Nephron progenitor cell (in vitro differentiated cells): ENCODE results near the gene CTDSPL.

ENCODE experiments used
- DNase-seq: peaks from one replicate; pipeline ENCODE4 v3.0.0; 2021
- H3K27ac Mint-ChIP-seq: 2 replicates; pipeline ENCODE4 v1.8.0; 2021; ENCODE audit warnings: mild to moderate bottlenecking, moderate library complexity, mixed read lengths
- H3K27me3 Mint-ChIP-seq: 2 replicates; pipeline ENCODE4 v1.8.0; 2021; ENCODE audit warnings: mild to moderate bottlenecking, low read depth, mixed read lengths; ENCODE audit not compliant: poor library complexity
- H3K36me3 Mint-ChIP-seq: 2 replicates; pipeline ENCODE4 v1.8.0; 2021; ENCODE audit warnings: low read depth, mixed read lengths
- H3K4me1 Mint-ChIP-seq: 2 replicates; pipeline ENCODE4 v1.8.0; 2021; ENCODE audit warnings: mixed read lengths
- H3K4me3 Mint-ChIP-seq: 2 replicates; pipeline ENCODE4 v1.8.0; 2021; ENCODE audit warnings: mild to moderate bottlenecking, moderate library complexity, mixed read lengths
- H3K9me3 Mint-ChIP-seq: 2 replicates; pipeline ENCODE4 v1.8.0; 2021; ENCODE audit warnings: mild to moderate bottlenecking, moderate library complexity, mixed read lengths
- TF ChIP-seq, protein P1 (sequence below): fragments of 200-600 bp; sonication (generic); IDR thresholded peaks from 2 replicates; pipeline ENCODE4 v1.5.0; 2021; ENCODE audit warnings: antibody characterized with exemption

CTDSPL gene

DNA sequence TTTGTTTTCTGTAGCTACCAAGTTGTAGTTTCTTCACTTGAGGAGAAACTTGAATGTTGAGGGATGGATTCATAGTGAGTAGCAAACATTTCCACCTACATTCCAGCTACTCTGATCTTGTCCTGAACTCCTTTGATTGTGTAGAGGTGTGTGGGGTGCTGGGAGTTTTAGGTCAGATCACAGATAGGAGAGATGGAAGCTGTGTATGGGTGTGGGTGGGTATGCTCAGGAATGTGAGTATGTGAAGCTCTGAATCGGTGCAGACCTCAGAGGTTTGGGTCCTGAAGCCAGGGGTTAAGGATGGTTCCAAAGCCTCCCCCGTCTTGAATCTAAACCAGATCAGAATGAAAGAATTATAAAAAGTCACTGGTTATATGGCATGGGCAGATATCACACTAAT, 76.3 kb downstream of the CTDSPL start:
- no peak for DNase-seq
- no peaks in the 10 kb centered on the region for H3K27me3 Mint-ChIP-seq
- no peaks in the 10 kb centered on the region for H3K36me3 Mint-ChIP-seq
- TF ChIP-seq, protein P1, sequence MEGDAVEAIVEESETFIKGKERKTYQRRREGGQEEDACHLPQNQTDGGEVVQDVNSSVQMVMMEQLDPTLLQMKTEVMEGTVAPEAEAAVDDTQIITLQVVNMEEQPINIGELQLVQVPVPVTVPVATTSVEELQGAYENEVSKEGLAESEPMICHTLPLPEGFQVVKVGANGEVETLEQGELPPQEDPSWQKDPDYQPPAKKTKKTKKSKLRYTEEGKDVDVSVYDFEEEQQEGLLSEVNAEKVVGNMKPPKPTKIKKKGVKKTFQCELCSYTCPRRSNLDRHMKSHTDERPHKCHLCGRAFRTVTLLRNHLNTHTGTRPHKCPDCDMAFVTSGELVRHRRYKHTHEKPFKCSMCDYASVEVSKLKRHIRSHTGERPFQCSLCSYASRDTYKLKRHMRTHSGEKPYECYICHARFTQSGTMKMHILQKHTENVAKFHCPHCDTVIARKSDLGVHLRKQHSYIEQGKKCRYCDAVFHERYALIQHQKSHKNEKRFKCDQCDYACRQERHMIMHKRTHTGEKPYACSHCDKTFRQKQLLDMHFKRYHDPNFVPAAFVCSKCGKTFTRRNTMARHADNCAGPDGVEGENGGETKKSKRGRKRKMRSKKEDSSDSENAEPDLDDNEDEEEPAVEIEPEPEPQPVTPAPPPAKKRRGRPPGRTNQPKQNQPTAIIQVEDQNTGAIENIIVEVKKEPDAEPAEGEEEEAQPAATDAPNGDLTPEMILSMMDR, result no peak
- peaks cover 21% of the 10 kb centered on the region for H3K4me1 Mint-ChIP-seq
- no peaks in the 10 kb centered on the region for H3K9me3 Mint-ChIP-seq
- H3K4me3 Mint-ChIP-seq, result no peak overlapping the region
- H3K27ac Mint-ChIP-seq, result no peak overlapping the region

DNA sequence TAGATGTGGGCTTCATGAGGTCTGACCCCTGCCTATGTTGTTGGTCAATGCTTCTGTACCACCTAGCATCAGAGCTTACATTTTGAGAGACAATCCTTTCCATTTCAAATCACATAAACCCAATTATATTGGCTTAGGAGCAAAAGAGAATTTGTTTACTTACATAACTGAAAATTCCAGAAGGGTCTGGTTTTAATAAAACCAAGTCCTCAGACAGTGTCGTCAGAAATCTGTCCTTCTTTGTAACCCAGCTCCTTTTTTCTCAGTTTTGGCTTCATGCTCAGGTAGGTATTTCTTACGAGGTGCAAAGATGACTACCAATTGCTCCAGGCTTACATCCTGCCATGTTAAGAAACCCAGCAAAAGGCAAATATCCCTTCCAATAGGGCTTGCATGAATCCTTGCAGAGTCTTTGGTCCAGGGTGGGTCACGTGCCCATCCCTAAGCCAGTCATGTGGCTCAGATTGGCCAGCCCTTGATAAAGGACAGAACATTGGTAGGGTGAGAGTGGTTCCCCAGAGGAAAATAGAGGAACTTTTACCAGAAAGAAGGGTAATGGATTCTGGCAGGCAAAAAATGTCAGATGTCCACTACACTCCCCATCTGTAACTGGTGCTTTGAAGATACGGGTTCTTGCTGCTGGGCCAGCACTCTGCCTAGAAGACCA, 78.7 kb downstream of the CTDSPL start:
- H3K9me3 Mint-ChIP-seq, result no peaks in the 10 kb centered on the region
- H3K4me3 Mint-ChIP-seq, result no peak overlapping the region
- DNase-seq, result no peak
- TF ChIP-seq, protein P1, result no peak
- H3K27me3 Mint-ChIP-seq, result no peaks in the 10 kb centered on the region
- H3K4me1 Mint-ChIP-seq, result peaks cover 33% of the 10 kb centered on the region
- no peaks in the 10 kb centered on the region for H3K36me3 Mint-ChIP-seq
- no peak overlapping the region for H3K27ac Mint-ChIP-seq

DNA sequence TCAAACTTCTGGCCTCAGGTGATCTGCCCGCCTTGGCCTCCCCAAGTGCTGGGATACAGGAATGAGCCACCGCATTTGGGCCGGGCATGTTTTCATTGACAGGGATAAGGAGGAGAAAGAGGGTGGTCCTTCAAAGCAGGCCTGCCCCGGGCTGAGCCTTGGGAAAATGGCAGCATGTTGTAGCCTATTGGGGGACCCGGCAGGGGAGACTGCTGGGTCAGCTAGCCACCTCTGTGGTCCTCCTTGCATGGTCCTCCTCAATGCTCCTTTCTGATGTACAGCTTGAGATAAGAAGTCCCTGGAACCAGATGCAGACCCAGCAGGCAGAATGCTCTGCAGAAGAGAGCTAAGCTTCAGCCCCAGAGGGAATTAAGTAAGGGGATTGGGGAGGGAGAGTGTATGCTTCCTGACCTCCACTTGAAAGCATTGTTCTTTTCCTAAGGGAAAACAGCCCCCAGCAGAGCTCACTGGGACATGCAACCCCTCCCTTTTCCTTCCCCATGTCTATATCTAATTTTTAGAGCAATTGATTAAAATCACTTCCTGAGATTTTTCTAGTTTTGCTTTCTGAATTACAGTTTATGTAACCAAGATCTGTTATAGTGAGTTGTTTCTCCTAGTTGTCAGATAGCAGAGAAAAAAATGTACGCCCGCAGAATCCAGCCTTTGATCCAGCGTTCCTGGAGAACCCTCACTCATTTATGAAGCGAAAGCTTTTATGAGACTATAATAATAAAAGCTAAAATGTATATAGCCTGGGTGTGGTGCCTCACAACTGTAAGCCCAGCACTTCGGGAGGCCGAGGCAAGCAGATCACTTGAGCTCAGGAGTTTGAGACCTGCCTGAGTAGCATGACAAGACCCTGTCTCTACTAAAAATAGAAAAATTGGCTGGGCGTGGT, 80.2 kb downstream of the CTDSPL start:
- Mint-ChIP-seq H3K36me3 (peaks cover 6% of the 10 kb centered on the region), H3K27me3 (no peaks in the 10 kb centered on the region), H3K4me3 (no peak overlapping the region), H3K4me1 (peaks cover 33% of the 10 kb centered on the region), H3K27ac (no peak overlapping the region), H3K9me3 (no peaks in the 10 kb centered on the region)
- DNase-seq, result no peak
- TF ChIP-seq, protein P1, result no peak

DNA sequence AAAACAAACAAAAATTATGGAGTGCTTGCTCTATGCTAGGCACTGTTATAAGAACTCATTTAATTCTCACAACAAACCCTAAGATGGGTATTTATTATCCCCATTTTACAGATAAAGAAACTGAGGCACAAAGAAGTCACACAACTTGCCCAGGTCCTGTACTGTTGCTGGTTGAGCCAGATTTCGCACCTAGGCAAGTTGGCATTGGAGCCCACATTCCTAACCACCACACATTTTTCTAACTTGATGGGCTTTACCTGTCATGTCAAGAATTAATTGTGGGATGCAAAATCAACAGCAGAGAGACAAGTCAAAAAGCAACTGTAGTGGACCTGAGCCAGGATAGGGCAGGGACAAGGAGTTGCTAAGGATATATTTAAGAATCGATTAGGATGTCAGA, 81.0 kb downstream of the CTDSPL start:
- Mint-ChIP-seq H3K4me3 (no peak overlapping the region), H3K27me3 (no peaks in the 10 kb centered on the region), H3K36me3 (peaks cover 13% of the 10 kb centered on the region), H3K9me3 (no peaks in the 10 kb centered on the region), H3K27ac (no peak overlapping the region), H3K4me1 (peaks cover 34% of the 10 kb centered on the region)
- TF ChIP-seq, protein P1, result no peak
- no peak for DNase-seq

DNA sequence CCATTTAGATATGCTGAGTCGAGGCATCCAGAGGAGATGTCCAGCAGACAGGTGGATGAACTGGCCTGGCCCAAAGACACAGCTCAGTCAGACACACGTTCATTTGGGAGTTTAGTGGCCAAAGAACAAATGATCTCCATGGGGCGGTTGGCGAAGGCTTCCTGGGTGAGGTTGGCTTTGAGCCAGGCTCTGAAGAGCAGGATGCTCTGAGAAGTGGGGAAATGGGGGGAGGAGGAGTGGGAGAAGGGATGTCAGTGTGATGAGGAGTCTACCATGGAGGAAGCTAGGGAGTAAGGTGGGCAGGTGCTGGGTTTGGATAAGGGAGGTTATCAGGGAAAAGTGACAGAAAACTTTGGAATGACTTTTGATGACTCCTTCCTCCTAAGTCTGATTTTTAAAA, 81.4 kb downstream of the CTDSPL start:
- H3K4me1 Mint-ChIP-seq, result peaks cover 34% of the 10 kb centered on the region

More for the DNA sequence above, 81.4 kb downstream of the CTDSPL start:
- Mint-ChIP-seq H3K27ac (peak overlapping the region; percentile 26), H3K36me3 (peaks cover 18% of the 10 kb centered on the region), H3K27me3 (no peaks in the 10 kb centered on the region), H3K9me3 (no peaks in the 10 kb centered on the region), H3K4me3 (no peak overlapping the region)
- DNase-seq, result no peak
- TF ChIP-seq, protein P1, result no peak
